CD4-positive, alpha-beta T cell treated with Interleukin-2 at 100 ng/mL for 4 hours (primary cell): ENCODE results near the gene FASTKD3.

ENCODE experiments used
- DNase-seq: peaks from one replicate; pipeline ENCODE4 v3.0.0-alpha.2; 2020; ENCODE audit warnings: low spot score

Gene FASTKD3

GRCh38 chr5:7849681-7850394, 19.0 kb downstream of the FASTKD3 start:
- no peak for DNase-seq

- no peak for DNase-seq
Observed at GRCh38 chr5:7848296-7848695, 20.5 kb downstream of the FASTKD3 start.

GRCh38 chr5:7846327-7846726, 22.5 kb downstream of the FASTKD3 start:
- no peak for DNase-seq

DNA sequence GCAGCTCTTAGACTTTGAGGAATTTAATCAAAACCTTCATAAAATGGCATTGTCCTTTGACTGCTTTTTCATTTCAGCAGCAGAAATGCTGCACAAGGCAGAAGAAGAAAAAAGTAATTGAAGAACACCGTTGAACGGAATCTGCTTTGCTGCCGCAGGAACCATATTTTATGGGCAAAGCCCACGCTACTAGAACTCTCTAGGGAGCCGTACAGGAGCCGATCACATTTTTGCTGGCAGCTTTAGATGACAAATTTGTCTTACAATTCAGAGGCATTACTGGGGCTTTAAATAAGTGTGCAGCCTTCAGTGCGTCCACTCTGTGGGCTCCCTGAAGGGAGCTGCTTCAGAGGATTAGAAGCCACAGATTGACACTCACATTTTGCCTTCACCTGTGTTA, 23.3 kb downstream of the FASTKD3 start:
- no peak for DNase-seq

DNA sequence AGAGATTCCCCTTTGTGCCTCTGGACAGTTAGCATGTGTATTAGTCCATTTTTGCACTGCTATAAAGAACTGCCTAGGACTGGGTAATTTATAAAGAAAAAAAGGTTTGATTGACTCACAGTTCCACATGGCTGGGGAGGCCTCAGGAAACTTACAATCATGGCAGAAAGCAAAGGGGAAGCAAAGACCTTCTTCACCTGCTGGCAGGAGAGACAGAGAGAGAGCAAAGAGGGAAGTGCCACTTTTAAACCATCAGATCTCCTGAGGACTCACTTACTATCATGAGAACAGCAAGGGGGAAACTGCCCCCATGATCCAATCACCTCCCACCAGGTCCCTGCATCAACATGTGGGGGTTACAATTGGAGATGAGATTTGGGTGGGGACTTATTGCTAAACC, 23.9 kb downstream of the FASTKD3 start:
- no peak for DNase-seq

DNA sequence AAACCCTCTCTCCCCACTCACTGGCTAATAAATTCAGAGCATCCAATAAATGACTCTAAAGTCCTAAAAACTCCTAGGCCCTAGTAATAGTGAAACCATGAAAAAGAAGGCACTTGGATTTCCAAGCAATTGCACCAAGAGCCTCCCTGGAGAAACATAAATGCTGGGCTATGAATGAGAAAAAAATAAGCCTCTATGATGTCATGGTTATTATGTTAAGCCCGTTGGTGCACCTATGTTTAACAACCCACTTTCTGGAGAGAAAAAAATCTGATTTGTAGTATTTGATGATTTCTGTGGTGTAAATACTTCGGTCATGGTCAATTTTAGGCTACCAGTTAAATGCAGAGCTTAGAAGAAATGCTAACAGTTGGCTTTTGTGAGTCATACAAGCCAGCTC, 26.3 kb downstream of the FASTKD3 start:
- no peak for DNase-seq

DNA sequence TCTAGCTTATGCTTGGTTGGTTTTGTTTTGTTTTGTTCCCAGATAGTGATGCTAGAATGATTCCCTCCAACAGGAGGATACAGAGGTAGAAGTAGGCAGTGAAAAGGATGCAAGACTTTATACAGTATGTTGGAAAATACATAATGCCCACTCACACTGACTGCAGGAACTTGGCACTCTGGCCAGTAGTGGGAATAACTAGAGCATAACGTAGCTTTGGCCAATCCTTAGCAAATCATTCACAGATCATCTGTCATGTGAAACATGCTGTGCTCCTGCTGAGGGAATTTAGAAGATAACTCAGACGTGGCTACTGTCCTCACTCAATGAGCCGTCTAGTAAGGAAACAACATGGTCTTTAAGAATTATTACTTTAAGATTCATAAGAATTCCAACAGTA, 31.4 kb downstream of the FASTKD3 start:
- no peak for DNase-seq

GRCh38 chr5:7834982-7835381, 33.8 kb downstream of the FASTKD3 start:
- DNase-seq: no peak

DNA sequence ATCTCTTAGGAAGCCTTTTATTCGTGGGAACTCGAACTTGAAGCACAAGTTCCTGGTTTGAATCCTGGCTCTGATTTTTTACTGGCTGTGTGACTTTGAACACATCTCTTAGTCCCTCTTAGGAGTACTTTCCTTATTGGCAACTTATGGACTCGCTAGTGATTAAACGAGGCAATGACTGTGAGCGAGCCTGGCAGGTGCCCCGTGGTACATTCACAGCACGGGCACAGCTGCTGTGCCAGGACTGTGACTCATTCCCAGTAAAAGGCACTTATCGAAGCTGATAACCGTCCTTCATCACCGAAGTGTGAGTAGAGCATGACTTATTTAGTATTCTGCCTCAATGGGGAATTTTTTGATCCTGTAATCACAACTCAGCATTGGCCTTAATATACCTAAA, 40.6 kb downstream of the FASTKD3 start:
- no peak for DNase-seq

- no peak for DNase-seq
Observed at GRCh38 chr5:7827610-7828009, 41.2 kb downstream of the FASTKD3 start.

DNA sequence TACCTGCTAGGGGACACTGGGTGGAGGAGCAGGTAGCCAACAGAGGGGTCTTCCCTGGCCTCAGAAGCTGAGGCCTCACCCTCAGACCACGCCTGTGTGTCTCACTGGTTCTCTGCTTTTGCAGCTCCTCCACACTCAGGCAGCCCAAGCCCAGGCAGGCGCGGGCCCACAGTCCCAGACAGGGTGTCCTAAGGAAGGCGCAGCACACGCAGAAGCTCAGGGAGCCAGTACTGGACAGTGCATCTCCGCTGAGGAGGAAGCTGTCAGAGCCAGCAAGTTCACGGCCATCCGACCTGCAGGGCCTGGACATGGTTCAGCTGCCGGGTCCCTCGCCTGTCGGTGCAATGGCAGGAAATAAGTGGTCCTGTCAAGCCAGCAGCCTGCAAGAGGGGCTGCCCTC, 43.2 kb downstream of the FASTKD3 start:
- no peak for DNase-seq

- DNase-seq: no peak
Observed at GRCh38 chr5:7824995-7825394, 43.8 kb downstream of the FASTKD3 start.

DNA sequence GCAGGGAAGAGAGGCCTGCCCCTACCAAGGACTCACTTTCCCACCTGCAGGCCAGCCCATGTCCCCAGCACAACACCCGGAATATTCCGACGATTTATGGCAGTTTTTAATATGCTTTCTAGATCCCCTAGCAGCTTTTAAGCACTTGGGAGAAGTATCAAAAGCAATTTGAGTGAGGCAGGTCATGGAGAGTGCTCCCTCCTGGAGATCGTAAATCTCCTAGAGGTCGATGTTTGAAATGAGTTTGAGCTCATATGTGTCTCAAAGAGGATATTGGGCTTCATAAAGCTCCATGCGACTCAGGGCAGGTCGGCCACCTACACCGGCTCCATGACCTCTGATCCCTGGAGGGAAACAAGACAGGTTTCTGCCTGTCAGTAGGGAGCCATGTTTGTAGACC, 45.2 kb downstream of the FASTKD3 start:
- DNase-seq: no peak

GRCh38 chr5:7822449-7822848, 46.4 kb downstream of the FASTKD3 start:
- DNase-seq: no peak

DNA sequence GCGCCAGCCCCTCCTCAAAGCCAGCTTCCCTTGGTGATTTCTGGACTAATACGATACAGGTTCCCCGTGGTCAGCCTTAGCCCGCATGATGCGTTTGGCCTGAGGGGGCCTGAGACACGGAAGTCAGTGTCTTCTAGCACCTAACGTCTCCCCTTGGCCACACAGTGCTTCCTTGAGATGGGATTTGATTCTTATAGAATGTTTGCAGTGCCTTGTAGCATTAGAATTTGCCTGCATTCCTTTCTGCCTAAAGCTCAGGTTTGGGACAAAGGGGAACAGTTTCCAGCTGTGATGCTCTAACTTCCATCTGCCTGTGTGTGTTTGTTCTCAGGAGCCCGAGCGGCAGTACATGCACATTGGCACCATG, 52.3 kb downstream of the FASTKD3 start:
- DNase-seq: no peak

DNA sequence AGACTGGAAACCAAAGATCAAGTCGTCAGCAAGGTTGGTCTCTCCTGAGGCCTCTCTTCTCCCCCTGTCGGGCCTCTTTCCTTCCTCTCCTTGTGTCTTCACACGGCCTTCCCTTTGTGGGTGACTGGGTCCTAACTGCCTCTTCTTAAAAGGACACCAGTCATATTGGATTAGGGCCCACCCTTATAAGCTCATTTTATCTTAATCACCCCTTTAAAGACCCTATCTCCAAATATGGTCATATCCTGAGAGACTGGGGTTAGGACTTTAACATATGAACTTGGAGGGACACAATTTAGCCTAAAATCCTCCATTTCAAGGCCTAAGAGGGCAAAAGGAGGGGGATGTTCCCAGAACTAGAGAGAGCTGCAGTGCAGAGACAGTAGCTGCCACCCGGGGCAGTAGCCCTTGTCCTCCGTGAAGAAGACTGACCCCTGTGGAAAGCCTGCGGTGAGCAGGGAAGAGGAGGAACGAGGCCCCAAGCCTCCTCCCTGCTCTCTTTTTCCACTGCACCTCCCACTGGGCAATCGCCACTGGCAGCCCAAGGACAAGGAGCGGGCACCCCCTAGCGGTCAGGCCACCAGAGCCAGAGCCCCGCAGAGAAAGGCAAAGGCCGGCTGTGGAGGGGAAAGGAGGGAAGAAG, 52.8 kb downstream of the FASTKD3 start:
- peak; percentile 57 for DNase-seq

DNA sequence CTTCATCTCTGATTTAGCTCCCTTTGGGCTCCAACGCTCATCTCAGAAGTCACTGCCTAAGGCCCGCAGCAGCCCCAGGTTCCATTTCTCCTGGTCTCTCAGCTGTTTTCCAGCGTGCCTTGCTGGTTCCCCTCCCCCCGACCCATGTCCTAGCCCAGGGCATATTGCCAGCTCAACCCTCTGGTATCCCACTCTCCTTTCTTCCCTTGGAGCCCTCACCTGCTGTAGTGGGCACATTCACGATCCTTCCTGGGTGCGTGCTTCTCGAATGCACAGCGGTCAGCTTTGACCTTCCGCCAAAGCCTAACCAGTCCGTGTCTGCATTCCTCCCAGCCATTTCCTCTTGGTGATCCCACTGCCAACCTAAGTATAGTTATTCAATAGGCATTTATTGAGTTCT, 54.0 kb downstream of the FASTKD3 start:
- DNase-seq: no peak

DNA sequence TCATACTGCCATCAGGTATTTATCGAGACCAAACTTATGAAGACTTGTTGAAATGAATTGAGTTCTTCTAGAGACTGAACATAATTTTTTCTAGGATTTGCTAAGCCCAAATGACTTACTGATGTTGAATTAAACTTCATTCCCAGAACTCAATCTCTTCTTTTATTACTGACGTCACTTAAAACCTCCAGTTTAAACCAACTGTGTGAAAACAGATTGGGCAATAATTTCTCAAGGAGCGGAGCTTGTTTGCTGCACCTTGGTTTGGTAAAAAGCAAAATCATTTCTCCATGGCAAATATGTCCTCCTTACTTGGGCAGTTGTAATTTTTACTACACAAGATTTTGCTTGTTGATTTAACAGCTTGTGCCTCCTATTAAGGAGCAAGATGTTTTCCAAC, 55.3 kb downstream of the FASTKD3 start:
- DNase-seq: no peak

DNA sequence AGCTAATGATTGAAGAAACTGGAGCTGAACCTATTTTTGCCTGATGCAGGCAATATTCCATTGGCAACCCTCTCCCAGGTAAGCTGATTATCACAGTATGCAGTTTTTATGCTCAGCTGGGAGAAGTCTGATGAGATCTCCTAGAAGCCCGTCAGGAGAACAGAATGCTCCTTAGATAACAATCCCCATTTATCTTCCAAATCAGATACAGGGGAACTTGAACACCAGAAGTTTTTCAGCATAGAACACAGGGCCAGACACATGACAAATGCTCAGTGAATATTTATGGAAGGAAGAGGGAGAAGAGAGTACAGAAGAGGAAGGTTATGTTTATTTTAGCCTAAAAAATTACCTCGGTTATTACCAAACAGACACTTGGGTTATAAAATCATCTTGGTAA, 55.8 kb downstream of the FASTKD3 start:
- DNase-seq: no peak

DNA sequence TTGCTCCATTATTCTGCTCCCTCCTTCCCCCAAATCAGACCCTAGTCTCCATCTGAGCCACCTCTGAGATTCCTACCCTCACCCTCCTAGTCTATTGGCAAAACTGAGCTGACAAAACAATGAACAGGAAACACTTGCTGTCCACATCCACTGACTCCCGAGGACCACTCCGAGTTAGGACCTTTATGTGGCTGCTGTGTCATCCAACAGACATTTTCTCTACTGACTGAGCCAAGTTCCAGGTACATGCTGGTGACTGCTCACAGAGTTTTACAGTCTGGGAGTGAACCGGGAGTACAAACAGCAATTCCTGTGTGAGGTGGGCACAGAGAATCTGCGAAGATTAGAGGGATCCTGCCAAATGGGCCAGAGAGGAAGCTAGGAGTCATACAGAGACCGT, 57.1 kb downstream of the FASTKD3 start:
- no peak for DNase-seq
